Right kidney (tissue), 1 donor: ENCODE measurements around the gene SLC24A3.

Experiments
- DNase-seq: peaks from one replicate; pipeline ENCODE4 v3.0.0-alpha.2; 2016

Gene SLC24A3

GRCh38 chr20:19272976-19273654 is 60.7 kb downstream of the SLC24A3 start:
- no peak for DNase-seq

- DNase-seq, result no peak
Measured at GRCh38 chr20:19274001-19274400, 61.6 kb downstream of the SLC24A3 start.

- DNase-seq, result peak; percentile 52
Measured at GRCh38 chr20:19274412-19275015, 62.1 kb downstream of the SLC24A3 start.

- peak; percentile 28 for DNase-seq
Measured at GRCh38 chr20:19275038-19275629, 62.7 kb downstream of the SLC24A3 start.

- peak; percentile 57 for DNase-seq
Measured at GRCh38 chr20:19275630-19276071, 63.2 kb downstream of the SLC24A3 start.

GRCh38 chr20:19277381-19277780 is 64.9 kb downstream of the SLC24A3 start:
- no peak for DNase-seq

GRCh38 chr20:19283490-19284025 is 71.1 kb downstream of the SLC24A3 start:
- no peak for DNase-seq

- no peak for DNase-seq
Measured at GRCh38 chr20:19284400-19285178, 72.1 kb downstream of the SLC24A3 start.

GRCh38 chr20:19285436-19285835 is 73.0 kb downstream of the SLC24A3 start:
- DNase-seq, result no peak

GRCh38 chr20:19288061-19288460 is 75.6 kb downstream of the SLC24A3 start:
- DNase-seq, result no peak

GRCh38 chr20:19288636-19289035 is 76.2 kb downstream of the SLC24A3 start:
- DNase-seq, result no peak

GRCh38 chr20:19289451-19289850 is 77.0 kb downstream of the SLC24A3 start:
- DNase-seq, result no peak

- DNase-seq, result no peak
Measured at GRCh38 chr20:19291024-19291817, 78.8 kb downstream of the SLC24A3 start.

- DNase-seq, result no peak
Measured at GRCh38 chr20:19291818-19292132, 79.3 kb downstream of the SLC24A3 start.

GRCh38 chr20:19292254-19292653 is 79.8 kb downstream of the SLC24A3 start:
- no peak for DNase-seq

- no peak for DNase-seq
Measured at GRCh38 chr20:19295076-19295475, 82.6 kb downstream of the SLC24A3 start.

- DNase-seq, result no peak
Measured at GRCh38 chr20:19298652-19299051, 86.2 kb downstream of the SLC24A3 start.

GRCh38 chr20:19300395-19300794 is 88.0 kb downstream of the SLC24A3 start:
- no peak for DNase-seq

GRCh38 chr20:19301142-19301541 is 88.7 kb downstream of the SLC24A3 start:
- DNase-seq, result no peak

GRCh38 chr20:19301843-19302242 is 89.4 kb downstream of the SLC24A3 start:
- DNase-seq, result no peak

- no peak for DNase-seq
Measured at GRCh38 chr20:19302714-19303113, 90.3 kb downstream of the SLC24A3 start.

- no peak for DNase-seq
Measured at GRCh38 chr20:19304389-19304788, 91.9 kb downstream of the SLC24A3 start.
